Stomach (tissue), 4 donors: Measurements from ENCODE around the gene HCLS1.

Experiments
- CTCF ChIP-seq, 7 experiments: fragments of 450-650 bp in 4 of 7; fragments of 200-600 bp in 3 of 7; sonication (generic) in 3 of 7; IDR thresholded peaks; one replicate each; pipeline ENCODE4 v1.5.1; 2016 to 2019; ENCODE audit warnings: antibody characterized with exemption in 7 of 7, control low read depth in 2 of 7, mild to moderate bottlenecking in 1 of 7
- EP300 ChIP-seq: sonication (generic); formaldehyde crosslinking; IDR thresholded peaks from one replicate; pipeline ENCODE4 v1.6.1; 2017; ENCODE audit warnings: antibody characterized with exemption
- POLR2A ChIP-seq, 4 donors: fragments of 450-650 bp; IDR thresholded peaks; one replicate each; pipeline ENCODE4 v1.6.1; 2016; ENCODE audit warnings: antibody characterized with exemption in 4 of 4, control low read depth in 2 of 4, mild to moderate bottlenecking in 1 of 4, moderate library complexity in 1 of 4
- POLR2AphosphoS5 ChIP-seq, 3 donors: sonication (generic); formaldehyde crosslinking; IDR thresholded peaks; one replicate each; pipeline ENCODE4 v1.6.1; 2016; ENCODE audit warnings: antibody characterized with exemption in 3 of 3

- TF ChIP-seq CTCF (IDR thresholded peaks at IDR 0.05) (no peak), POLR2A (IDR thresholded peaks at IDR 0.05) (no peak), EP300 (no peak), POLR2AphosphoS5 (IDR thresholded peaks at IDR 0.05) (no peak)
Measured at GRCh38 chr3:121645054-121645453, 15.6 kb downstream of the HCLS1 start.
